ENCODE measurements around the gene MLEC. TPM values are rescaled to one million over a fixed set of nuclear protein-coding genes. Genes with fewer than 3 reads are reported as not detected.

MLEC gene
- total RNA-seq, 4 donors from 2014 or later: 65.1 to 94.1 (median 85.8) TPM

GRCh38 chr12:120666571-120667390 lies 20.2 kb upstream of the MLEC start:
- TF ChIP-seq CTCF (IDR thresholded peaks at IDR 0.05; ENCODE audit: low read depth): no peak

- TF ChIP-seq CTCF (IDR thresholded peaks at IDR 0.05; ENCODE audit: low read depth): no peak
Observed at GRCh38 chr12:120668091-120668867, 18.7 kb upstream of the MLEC start.

- TF ChIP-seq CTCF (IDR thresholded peaks at IDR 0.05; ENCODE audit: low read depth): no peak
Observed at GRCh38 chr12:120668868-120669840, 17.8 kb upstream of the MLEC start.

GRCh38 chr12:120670667-120671066 lies 16.3 kb upstream of the MLEC start:
- TF ChIP-seq CTCF (IDR thresholded peaks at IDR 0.05; ENCODE audit: low read depth): no peak

DNA sequence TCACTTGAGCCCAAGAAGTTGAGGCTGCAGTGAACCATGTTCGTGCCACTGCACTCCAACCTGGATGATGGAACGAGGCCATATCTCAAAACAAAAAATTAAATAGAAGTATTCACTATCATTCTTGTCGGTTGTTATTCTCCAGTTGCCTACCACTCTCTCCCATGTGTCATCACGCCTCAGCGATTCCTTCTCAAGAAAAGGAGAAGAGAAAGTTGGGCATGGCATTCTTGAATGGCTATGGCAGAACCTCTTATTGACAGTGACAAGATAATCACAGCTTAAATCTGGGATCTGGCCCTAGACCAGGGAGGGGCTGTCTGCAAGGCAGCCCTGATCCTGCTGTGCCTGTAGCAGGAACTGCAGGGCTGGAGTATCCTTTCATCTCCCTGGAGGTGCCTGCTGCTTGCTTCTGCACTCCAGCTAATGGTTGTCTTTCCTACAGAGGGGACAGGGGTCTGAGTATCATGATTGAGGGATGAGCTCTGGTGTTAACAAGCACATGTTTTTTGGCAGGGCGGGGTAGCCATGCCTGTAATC lies 12.8 kb upstream of the MLEC start:
- TF ChIP-seq CTCF (IDR thresholded peaks at IDR 0.05; ENCODE audit: low read depth): no peak

DNA sequence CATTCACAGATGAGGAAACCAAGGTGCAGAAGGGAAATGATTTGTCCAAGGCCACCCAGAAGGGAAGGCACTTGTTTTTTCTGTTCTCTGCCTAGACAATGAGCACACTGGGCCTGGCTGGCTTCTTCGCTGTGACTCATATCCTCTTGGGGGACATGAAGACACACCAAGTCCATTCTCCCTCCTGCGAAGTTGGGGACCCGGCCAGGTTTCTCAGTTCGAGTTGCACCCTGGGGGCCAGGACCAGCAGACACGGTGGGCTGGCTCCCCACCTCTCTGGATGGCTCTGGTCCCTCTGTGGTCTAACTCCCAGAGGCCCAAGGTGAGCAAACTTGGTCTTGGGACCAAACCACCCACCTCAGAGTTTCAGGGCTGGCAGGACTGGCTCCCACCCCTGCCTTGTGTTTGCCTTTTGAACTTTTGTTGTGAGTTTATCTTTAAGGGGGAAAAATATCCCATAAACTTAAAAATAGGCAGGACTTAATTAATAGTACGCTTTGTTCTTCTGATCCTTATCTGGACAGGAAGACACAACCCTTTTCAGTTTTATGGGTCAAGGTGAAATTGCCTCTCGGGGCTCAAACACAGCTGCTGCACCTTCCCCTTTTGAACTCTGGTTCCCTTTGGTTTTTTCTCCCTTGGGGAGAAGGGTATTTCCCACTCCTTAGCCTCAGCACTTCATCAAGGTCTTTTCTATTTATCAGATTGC lies 9.0 kb upstream of the MLEC start:
- no peak for TF ChIP-seq CTCF (IDR thresholded peaks at IDR 0.05; ENCODE audit: low read depth)

Measured in subcutaneous adipose tissue (tissue), 4 donors.